HG03175 (cell line): ENCODE results near the gene ZMYND15.

Experiments used
- ATAC-seq: cut with Tn5 transposase; IDR thresholded peaks from one replicate; pipeline ENCODE4 v1.9.1; 2021; ENCODE audit warnings: mild to moderate bottlenecking, moderate library complexity; ENCODE audit not compliant: unreplicated experiment

ZMYND15 gene

GRCh38 chr17:4742133-4742532, 2.5 kb downstream of the ZMYND15 start:
- ATAC-seq, result no peak

- no peak for ATAC-seq
These were observed 3.0 kb downstream of the ZMYND15 start for GRCh38 chr17:4742629-4743028.

GRCh38 chr17:4743216-4743615, 3.6 kb downstream of the ZMYND15 start:
- no peak for ATAC-seq

GRCh38 chr17:4743898-4744297, 4.3 kb downstream of the ZMYND15 start:
- no peak for ATAC-seq

- no peak for ATAC-seq
These were observed 5.7 kb downstream of the ZMYND15 start for GRCh38 chr17:4744999-4745969.

- ATAC-seq, result no peak
These were observed 8.2 kb downstream of the ZMYND15 start for GRCh38 chr17:4747847-4748246.

GRCh38 chr17:4748686-4749085, 9.1 kb downstream of the ZMYND15 start:
- no peak for ATAC-seq

GRCh38 chr17:4750606-4751005, 11.0 kb downstream of the ZMYND15 start:
- no peak for ATAC-seq

GRCh38 chr17:4751932-4752331, 12.3 kb downstream of the ZMYND15 start:
- ATAC-seq, result no peak

- no peak for ATAC-seq
These were observed 13.8 kb downstream of the ZMYND15 start for GRCh38 chr17:4753392-4753791.

- ATAC-seq, result no peak
These were observed 20.2 kb downstream of the ZMYND15 start for GRCh38 chr17:4759776-4760236.

- ATAC-seq, result no peak
These were observed 25.0 kb downstream of the ZMYND15 start for GRCh38 chr17:4764595-4764994.

- ATAC-seq, result no peak
These were observed 26.6 kb downstream of the ZMYND15 start for GRCh38 chr17:4766201-4766600.

- ATAC-seq, result no peak
These were observed 27.1 kb downstream of the ZMYND15 start for GRCh38 chr17:4766723-4767122.

GRCh38 chr17:4768298-4768697, 28.7 kb downstream of the ZMYND15 start:
- ATAC-seq, result no peak

- no peak for ATAC-seq
These were observed 30.0 kb downstream of the ZMYND15 start for GRCh38 chr17:4769628-4770027.

GRCh38 chr17:4771519-4772234, 32.0 kb downstream of the ZMYND15 start, which contains the start of gene TM4SF5:
TSS of gene TM4SF5 (plus strand) at chr17:4771886. CDS start at chr17:4771923, 37 bp downstream.
- ATAC-seq, result no peak

- no peak for ATAC-seq
These were observed 32.6 kb downstream of the ZMYND15 start for GRCh38 chr17:4772235-4772613.

GRCh38 chr17:4777969-4778760, 38.5 kb downstream of the ZMYND15 start:
- no peak for ATAC-seq

- no peak for ATAC-seq
These were observed 40.8 kb downstream of the ZMYND15 start for GRCh38 chr17:4780325-4780955.
